Raji (cell line): Measurements from ENCODE around the gene RRP7A.

ENCODE experiments used
- POLR2A ChIP-seq: IDR thresholded peaks from 2 replicates; pipeline ENCODE4 v1.6.1; 2011; ENCODE audit warnings: low read depth, low read length, control low read depth; ENCODE audit not compliant: insufficient read depth

Gene RRP7A, protein sequence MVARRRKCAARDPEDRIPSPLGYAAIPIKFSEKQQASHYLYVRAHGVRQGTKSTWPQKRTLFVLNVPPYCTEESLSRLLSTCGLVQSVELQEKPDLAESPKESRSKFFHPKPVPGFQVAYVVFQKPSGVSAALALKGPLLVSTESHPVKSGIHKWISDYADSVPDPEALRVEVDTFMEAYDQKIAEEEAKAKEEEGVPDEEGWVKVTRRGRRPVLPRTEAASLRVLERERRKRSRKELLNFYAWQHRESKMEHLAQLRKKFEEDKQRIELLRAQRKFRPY

GRCh38 chr22:42519525-42520401 lies at the start of gene RRP7A:
TSS of gene RRP7A (minus strand) at chr22:42519796. CDS start at chr22:42519786, 10 bp downstream.
- peak; percentile 74 for TF ChIP-seq POLR2A

DNA sequence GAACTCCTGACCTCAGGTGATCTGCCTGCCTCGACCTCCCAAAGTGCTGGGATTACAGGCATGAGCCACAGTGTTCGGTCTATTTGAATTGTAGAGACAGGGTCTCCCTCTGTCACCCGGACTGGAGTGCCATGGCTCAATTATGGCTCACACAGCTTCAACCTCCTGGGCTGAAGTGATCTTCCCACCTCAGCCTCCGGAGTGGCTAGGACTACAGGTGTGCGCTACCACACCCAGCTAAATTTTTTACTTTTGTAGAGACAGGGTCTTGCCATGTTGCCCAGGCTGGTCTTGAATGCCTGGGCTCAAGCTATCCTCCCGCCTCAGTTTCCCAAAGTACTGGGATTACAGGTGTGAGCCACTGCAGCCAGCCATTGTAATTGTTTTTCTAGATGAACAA lies 48.4 kb upstream of the RRP7A start:
- 0 out of 2 replicates have a peak, but pooled peaks have one; percentile 6 for TF ChIP-seq POLR2A

- TF ChIP-seq POLR2A = no peak
Measured at GRCh38 chr22:42565956-42566355, 46.4 kb upstream of the RRP7A start.

GRCh38 chr22:42564699-42565098 lies 45.1 kb upstream of the RRP7A start:
- no peak for TF ChIP-seq POLR2A

- no peak for TF ChIP-seq POLR2A
Measured at GRCh38 chr22:42562684-42563083, 43.1 kb upstream of the RRP7A start.

DNA sequence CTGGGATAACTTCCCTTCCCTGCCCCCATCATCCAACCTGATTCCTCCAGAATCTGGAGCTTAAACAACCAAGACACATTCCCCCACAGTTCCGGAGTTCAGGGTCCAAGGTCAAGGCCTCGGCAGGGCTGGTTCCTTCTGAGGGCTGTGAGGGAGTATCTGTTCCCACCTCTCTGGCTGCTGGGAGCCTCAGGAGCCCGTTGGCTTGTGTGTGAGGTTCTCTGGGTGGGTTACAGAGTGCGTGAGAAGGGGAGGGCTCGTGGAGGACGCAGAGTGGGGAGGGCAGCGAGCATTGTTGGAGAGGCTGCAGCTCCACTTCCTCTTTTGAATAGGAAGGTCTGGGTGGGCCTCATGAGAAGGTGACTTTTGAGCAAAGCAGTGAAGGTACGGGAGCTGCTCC lies 42.7 kb upstream of the RRP7A start:
- no peak for TF ChIP-seq POLR2A

DNA sequence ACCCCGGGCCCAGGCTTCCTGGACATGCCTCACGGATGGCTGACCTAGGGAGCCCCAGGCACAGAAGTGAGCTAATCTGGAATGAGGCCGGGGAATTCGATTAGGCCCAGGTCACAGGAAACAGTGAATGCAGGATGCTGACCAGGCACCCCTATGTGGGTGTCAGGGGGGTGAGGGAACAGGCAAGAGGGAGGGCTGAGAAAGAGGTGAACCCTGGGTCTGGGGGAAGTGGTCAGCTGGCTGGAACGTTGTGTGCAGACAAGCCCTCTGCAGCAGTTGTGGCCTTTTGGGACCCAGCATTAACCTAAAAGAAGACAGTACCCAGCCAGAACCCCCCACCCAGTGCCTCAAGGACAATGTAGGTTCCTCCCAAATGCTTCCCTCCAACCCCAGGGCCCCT lies 42.3 kb upstream of the RRP7A start:
- TF ChIP-seq POLR2A = no peak

DNA sequence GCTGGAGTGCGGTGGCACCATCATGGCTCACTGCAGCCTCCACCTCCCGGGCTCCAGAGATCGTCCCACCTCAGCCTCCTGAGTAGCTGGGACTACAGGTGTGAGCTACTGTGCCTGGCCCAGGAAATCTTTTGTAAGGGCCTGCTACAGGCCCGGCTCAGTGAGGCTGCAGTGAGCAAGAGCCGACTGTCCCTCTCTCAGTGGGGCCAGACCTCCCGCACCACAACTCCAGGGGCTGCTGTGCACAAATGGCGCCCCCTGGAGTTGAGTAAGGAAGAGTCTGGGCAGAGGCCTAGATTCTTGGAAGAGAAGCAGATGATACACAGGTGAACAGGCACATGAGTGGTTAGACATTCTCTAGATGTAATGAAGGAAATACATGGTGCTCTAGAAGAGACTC lies 41.2 kb upstream of the RRP7A start:
- no peak for TF ChIP-seq POLR2A

- TF ChIP-seq POLR2A = no peak
Measured at GRCh38 chr22:42560381-42560780, 40.8 kb upstream of the RRP7A start.

GRCh38 chr22:42553475-42554361 lies 34.1 kb upstream of the RRP7A start, which contains the start of gene SERHL2:
TSS of gene SERHL2 (plus strand) at chr22:42553956. CDS start at chr22:42554021, 65 bp downstream.
- peak; percentile 75 for TF ChIP-seq POLR2A

GRCh38 chr22:42549331-42550060 lies 29.9 kb upstream of the RRP7A start:
- no peak for TF ChIP-seq POLR2A

DNA sequence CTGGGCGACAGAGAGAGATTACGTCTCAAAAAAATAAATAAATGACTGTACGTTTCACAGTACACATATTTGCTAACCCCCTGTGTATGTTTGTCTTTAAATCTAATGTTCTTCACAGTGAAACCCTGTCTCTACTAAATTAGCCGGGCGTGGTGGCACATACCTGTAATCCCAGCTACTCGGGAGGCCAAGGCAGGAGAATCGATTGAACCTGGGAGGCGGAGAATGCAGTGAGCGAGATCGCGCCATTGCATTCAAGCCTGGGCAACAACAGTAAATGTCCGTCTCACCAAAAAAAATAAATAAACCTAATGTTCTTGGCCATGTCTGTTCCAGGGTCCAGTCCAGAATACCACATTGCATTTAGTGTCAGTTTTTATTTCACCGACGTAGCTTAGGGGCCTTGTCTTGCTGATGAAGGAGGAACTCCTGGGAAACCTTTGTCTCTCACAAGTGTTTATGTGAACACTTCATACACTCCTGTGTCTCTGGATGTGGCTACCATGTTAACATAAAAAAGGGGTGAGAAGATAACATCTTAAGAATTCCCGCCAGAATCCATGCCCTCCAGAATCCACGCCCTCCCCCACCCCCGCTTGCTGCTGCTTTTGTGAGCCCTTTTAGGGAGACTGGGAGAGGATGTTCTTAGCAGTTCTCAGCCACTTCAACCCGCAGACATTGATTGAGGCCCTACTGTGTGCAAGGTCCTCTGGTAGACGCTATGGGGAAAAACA lies 29.2 kb upstream of the RRP7A start:
- TF ChIP-seq POLR2A = no peak

DNA sequence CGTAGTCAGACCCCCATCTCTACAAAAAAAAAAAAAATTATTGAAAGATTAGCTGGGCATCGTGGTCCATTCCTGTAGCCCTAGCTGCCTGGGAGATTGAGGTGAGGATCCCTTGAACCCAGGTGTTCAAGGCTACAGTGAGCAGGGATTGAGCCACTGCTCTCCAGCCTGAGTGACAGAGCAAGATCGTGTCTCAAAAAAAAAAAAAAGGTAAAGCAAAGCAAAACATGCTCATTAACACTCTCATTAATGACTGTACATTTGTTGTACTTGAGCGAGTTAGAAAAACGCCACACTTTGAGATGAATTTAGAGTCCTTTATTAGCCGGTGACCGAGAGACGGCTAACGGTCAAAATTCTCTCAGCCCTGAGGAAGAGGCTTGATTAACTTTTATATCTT lies 28.0 kb upstream of the RRP7A start:
- no peak for TF ChIP-seq POLR2A

DNA sequence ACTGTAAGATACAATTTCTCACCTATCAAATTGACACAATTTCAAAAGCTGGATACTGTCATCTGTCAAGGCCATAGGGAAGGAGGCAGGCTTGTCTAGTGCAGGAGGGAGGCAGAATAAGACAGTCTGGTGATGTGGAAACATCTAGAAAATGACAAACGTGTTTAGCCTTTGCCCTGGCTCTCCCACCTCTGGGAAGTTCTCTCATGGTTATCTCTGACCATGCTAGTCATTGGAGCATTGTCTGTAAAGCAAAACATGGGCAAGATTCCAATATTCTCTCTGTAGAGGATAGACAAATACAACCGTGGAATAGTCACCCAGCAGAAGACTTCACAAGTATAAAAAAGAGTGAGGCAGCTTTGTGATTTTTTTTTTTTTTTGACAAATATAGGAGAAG lies 25.1 kb upstream of the RRP7A start:
- no peak for TF ChIP-seq POLR2A
